ENCODE measurements around the gene METTL25B.

The METTL25B gene

DNA sequence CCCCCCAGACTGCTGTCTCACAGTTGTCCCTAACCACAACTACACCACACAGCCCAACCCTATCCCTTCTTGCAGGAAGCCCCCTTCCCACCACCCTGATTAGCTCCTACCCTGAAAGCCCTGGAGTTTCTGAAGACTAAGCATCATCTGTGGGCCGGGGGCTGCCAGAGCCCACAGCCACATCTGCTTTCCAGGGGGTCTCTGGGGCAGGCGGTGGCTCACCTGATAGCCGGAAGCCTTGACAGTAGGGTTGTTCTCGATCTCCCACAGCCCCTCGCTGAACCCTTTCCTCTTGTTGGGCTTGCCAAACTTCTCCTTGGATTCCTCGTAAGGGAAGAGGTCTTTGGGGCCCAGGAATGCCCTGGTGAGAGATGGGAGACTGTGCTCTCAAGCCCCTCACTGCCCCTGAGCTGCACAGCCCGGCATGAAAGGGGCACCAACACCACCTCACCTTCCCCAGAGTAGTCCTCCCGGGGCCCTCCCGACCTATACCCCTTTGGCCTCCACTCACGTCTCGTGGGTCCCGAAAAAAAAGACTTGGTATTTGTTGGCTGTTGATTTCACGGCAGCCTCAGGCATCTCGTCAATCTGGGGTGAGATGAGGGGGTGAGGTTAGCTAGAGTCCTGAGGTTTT is 16.6 kb downstream of the METTL25B start:
- FAIRE-seq (no peak), DNase-seq (ENCODE audit: insufficient read length, low spot score) (no peak)
- TF ChIP-seq SPI1 (IDR thresholded peaks at IDR 0.05; ENCODE audit: low read depth, low read length), result no peak
- no peak for TF ChIP-seq POU2F2 (IDR thresholded peaks at IDR 0.05; ENCODE audit: low read depth, low read length)
- no peak for TF ChIP-seq TAF1 (IDR thresholded peaks at IDR 0.05; ENCODE audit: low read depth, low read length)
- TF ChIP-seq POLR2A (IDR thresholded peaks at IDR 0.05; ENCODE audit: low read depth, low read length), result no peak
- TF ChIP-seq PAX5 (IDR thresholded peaks at IDR 0.05; ENCODE audit: insufficient read depth, low read length, severe bottlenecking), result no peak
- no peak for TF ChIP-seq POLR2AphosphoS5 (IDR thresholded peaks at IDR 0.05; ENCODE audit: low read depth, low read length)

DNA sequence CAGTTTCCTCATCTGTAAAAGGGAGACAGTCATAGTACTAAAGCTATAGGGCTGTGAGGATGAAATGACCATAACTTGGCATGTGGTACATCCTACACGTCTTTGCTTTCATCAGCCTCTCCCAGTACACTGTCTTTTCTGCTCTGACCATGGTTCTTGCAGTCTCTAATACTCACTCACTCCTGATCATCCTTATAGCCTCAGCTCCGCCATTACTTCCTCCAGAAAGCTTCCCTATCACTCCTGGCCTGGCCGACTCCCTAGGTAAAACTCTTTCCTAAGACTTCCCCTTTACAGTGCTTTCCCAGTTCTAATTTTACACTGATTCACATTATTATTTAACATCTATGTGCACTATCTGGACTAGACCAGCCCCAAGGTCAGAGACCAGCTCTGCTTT is 17.6 kb downstream of the METTL25B start:
- TF ChIP-seq SPI1 (IDR thresholded peaks at IDR 0.05; ENCODE audit: low read depth, low read length), result no peak
- TF ChIP-seq PAX5 (IDR thresholded peaks at IDR 0.05; ENCODE audit: insufficient read depth, low read length, severe bottlenecking), result no peak
- no peak for TF ChIP-seq TAF1 (IDR thresholded peaks at IDR 0.05; ENCODE audit: low read depth, low read length)
- no peak for TF ChIP-seq POU2F2 (IDR thresholded peaks at IDR 0.05; ENCODE audit: low read depth, low read length)
- no peak for TF ChIP-seq POLR2A (IDR thresholded peaks at IDR 0.05; ENCODE audit: low read depth, low read length)
- no peak for TF ChIP-seq POLR2AphosphoS5 (IDR thresholded peaks at IDR 0.05; ENCODE audit: low read depth, low read length)
- DNase-seq (ENCODE audit: insufficient read length, low spot score), result no peak
- FAIRE-seq, result no peak

DNA sequence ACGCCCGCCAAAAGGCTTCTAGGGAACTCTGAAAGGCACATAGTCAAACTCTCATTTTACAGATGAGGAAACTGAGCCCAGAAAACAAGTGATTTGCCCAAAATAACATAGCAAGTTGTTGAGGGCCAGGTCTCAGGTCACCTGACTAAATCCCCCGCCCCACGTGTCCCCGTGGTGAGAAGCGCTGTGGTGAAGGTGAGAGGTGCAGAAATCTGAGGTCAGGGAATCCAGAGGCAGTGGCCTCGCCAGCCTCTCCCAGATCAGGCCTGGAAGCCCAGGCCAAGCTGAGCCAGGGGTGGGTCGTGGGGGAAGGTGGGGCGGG is 18.1 kb downstream of the METTL25B start:
- TF ChIP-seq PAX5 (IDR thresholded peaks at IDR 0.05; ENCODE audit: insufficient read depth, low read length, severe bottlenecking) (no peak), POU2F2 (IDR thresholded peaks at IDR 0.05; ENCODE audit: low read depth, low read length) (no peak), POLR2A (IDR thresholded peaks at IDR 0.05; ENCODE audit: low read depth, low read length) (no peak), SPI1 (IDR thresholded peaks at IDR 0.05; ENCODE audit: low read depth, low read length) (no peak), POLR2AphosphoS5 (IDR thresholded peaks at IDR 0.05; ENCODE audit: low read depth, low read length) (no peak)
- FAIRE-seq (no peak), DNase-seq (ENCODE audit: insufficient read length, low spot score) (no peak)

DNA sequence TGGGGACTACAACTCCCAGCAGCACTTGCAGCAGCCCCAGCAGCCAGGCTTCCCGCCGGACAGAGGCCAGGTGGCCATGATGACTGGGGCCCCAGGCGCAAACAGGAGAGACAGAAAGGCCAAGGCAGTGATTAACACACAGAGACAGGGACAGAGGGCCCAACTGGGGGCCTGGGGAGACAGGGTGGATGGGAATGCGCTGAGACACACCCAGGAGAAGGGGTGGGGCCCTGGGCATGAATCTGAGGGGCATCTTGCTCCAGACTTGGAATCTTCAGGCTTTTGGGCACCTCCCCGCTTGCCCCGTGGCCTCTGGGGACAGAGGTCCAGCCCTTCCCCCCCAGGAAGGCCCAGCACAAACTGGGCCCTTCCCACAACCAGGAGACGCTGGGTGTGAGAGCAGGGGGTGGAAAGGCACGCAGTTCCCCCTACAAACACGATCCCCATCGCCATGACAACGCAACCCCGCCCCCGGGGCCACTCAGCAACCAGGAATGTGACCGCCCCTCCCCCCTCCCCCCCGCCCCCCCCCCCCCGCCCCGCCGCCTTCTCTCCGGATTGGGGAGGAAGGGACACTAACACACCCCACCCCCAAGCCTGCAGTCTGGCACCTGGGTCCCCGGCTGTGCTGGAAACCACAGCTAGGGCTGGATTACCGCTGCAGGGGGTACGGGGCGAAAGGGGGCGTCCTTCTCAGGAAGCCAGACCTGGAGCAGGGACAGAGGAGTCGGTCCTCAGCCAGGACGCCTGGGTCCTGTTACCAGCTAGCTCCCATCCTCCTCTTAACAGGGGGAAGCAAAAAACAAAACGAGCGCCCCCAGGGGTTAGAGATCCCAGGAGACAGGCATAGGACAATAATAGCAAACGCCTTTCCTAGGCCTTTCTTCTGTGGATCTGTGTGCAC is 18.7 kb downstream of the METTL25B start:
- peak; percentile 26; the same call in 1 of the 2 replicates for TF ChIP-seq POU2F2 (IDR thresholded peaks at IDR 0.05; ENCODE audit: low read depth, low read length)
- no peak for TF ChIP-seq PAX5 (IDR thresholded peaks at IDR 0.05; ENCODE audit: insufficient read depth, low read length, severe bottlenecking)
- TF ChIP-seq SPI1 (IDR thresholded peaks at IDR 0.05; ENCODE audit: low read depth, low read length), result no peak
- TF ChIP-seq TAF1 (IDR thresholded peaks at IDR 0.05; ENCODE audit: low read depth, low read length), result 0 out of 2 replicates have a peak, but pooled peaks have one; percentile 34
- peak; percentile 49 for DNase-seq (ENCODE audit: insufficient read length, low spot score)
- no peak for FAIRE-seq

DNA sequence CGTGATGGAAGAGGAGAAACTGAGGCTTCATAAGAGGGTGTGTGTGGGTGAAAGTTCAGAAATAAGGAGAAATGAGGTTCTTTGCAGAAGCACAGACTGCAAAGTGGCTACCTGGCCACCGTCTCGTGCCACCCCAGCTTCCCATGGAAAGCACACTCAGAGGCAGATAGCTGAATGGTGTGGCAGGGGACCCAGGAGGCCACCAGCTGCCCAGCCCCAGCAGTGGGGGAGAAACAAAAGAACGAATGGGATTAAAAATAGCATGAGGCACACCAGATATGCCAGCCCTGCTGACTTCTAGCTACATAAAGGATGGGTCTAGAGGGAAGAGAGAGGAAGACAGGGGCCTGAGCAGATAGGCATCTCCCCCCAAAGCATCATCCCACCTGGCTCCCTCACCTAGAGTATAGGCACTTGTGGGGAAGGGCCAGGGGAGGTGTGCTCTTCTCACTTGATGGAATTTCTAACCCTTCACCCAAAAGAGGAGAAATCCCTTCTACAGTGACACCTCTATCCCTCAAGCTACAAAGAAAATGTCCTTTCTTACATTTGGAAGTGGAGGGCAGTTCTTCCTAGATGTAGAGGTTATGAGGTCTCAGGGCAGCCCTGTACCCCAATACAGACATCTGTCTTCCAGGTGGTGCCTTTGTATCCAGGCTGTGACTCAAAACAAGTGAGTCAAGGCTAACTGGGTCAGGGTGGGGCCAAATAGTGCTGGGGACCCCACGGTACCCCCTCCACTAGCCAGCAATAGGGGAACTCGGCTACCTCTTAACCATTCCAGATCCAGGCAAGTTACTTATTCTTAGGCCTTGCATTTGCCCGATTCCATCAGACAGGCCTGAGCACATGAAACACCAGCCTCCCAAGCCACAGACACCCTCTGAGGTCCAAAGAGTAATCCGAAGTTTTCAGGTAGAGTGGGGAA is 19.7 kb downstream of the METTL25B start:
- no peak for FAIRE-seq
- TF ChIP-seq SPI1 (IDR thresholded peaks at IDR 0.05; ENCODE audit: low read depth, low read length) (no peak), POU2F2 (IDR thresholded peaks at IDR 0.05; ENCODE audit: low read depth, low read length) (no peak), POLR2A (IDR thresholded peaks at IDR 0.05; ENCODE audit: low read depth, low read length) (no peak), TAF1 (IDR thresholded peaks at IDR 0.05; ENCODE audit: low read depth, low read length) (no peak), POLR2AphosphoS5 (IDR thresholded peaks at IDR 0.05; ENCODE audit: low read depth, low read length) (no peak), PAX5 (IDR thresholded peaks at IDR 0.05; ENCODE audit: insufficient read depth, low read length, severe bottlenecking) (no peak)
- DNase-seq (ENCODE audit: insufficient read length, low spot score), result no peak

DNA sequence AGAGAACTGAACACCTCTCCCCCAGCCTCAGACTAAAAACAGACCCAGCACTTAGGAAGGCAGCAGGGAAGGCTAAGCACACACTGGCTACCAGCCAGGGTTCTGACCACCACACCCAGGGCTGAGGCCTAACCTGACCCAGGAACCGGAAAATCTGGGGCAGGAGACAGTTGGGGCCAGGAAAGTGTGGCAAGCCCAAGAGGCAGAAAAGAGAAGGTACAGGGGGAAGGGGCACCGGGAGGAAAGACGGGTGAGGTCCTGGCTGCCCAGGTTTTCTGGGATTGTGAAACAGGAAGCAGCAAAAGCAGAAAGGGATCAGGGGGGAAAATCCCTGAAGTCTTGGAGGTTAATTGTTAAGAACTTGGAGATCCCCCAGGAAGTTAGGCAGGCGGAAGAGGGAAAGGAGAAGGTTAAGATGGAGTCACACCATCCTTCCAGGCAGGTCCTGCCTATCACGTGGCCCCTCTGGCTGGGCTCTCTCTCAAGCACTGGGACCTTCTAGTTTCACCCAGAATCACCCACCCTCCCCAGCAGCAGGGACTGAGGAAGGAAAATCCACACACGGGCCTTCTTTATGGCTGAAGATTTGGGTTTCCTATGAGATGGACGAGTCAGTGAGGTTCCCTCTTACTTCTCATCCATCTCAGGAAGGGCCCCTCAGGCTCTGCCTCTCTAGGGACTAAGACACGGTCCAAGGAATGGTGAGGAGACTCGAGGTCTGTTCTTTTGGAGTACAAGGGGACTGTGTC is 20.6 kb downstream of the METTL25B start:
- DNase-seq (ENCODE audit: insufficient read length, low spot score), result no peak
- no peak for FAIRE-seq
- peak; percentile 36; the same call in 1 of the 2 replicates for TF ChIP-seq POLR2A (IDR thresholded peaks at IDR 0.05; ENCODE audit: low read depth, low read length)
- no peak; the same call in 1 of the 2 replicates for TF ChIP-seq POLR2AphosphoS5 (IDR thresholded peaks at IDR 0.05; ENCODE audit: low read depth, low read length)
- TF ChIP-seq PAX5 (IDR thresholded peaks at IDR 0.05; ENCODE audit: insufficient read depth, low read length, severe bottlenecking), result peak; percentile 15
- TF ChIP-seq SPI1 (IDR thresholded peaks at IDR 0.05; ENCODE audit: low read depth, low read length), result peak; percentile 37; the same call in 1 of the 2 replicates
- peak; percentile 60; the same call in 1 of the 2 replicates for TF ChIP-seq TAF1 (IDR thresholded peaks at IDR 0.05; ENCODE audit: low read depth, low read length)
- no peak for TF ChIP-seq POU2F2 (IDR thresholded peaks at IDR 0.05; ENCODE audit: low read depth, low read length)

DNA sequence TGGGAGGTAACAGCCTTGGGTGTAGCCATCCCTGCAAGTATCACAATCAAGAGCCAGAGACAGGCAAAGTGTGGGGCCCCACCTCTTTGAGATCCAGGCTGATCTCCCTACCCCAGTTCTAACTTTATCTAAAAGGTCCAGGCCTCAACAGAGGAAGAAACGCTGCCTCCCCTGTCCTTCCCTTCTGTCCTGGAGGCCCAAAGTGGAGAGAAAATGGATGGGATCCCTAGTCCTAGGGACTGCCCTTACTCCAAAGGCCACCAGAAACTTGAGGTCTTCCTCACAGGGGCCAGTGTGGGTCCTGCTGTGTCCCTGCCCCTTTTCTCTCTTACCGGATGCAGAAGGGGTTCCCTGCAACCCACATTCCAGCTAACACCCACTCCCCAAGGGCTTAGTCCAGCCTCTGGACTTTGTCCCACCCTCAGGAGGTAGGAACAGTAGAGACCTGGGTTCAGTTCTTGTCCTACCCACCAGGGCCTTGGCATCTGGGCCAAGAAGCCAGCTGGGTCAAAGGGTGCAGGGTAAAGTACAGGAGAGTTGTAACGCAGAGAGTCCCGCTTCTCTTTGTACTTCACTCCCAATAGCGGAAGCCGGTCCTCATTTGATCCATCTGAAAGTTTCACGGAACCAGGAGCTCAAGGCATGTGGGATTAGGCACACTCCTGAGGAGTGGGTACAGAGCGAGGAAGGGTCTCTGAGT is 21.3 kb downstream of the METTL25B start:
- FAIRE-seq (no peak), DNase-seq (ENCODE audit: insufficient read length, low spot score) (no peak)
- TF ChIP-seq PAX5 (IDR thresholded peaks at IDR 0.05; ENCODE audit: insufficient read depth, low read length, severe bottlenecking) (no peak), POU2F2 (IDR thresholded peaks at IDR 0.05; ENCODE audit: low read depth, low read length) (no peak), TAF1 (IDR thresholded peaks at IDR 0.05; ENCODE audit: low read depth, low read length) (no peak), POLR2AphosphoS5 (IDR thresholded peaks at IDR 0.05; ENCODE audit: low read depth, low read length) (0 out of 2 replicates have a peak, but pooled peaks have one; percentile 13)

DNA sequence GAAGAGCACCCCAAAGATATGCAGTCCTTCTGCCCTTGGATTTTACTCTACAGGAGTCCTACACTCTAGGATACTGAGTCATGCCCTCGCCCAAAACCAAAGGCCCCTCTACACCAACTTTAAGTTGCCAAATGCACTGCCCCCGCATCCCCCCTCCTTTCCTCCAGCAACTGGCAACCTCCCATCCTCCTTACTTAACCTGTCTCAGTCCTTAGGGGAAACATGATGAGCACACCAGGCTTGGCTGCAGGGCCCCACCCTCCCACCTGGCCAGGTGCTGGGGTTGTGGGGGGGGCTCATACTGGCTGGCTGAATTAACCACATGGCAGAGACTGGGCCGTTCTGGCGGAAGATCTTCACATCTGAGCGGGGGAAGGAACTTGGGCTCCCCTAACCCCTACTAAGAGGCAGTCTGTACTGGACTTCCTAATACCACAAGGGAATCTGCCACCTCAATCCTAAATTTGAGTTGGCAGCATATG is 22.0 kb downstream of the METTL25B start:
- FAIRE-seq (no peak), DNase-seq (ENCODE audit: insufficient read length, low spot score) (no peak)
- no peak for TF ChIP-seq POLR2A (IDR thresholded peaks at IDR 0.05; ENCODE audit: low read depth, low read length)
- TF ChIP-seq POLR2AphosphoS5 (IDR thresholded peaks at IDR 0.05; ENCODE audit: low read depth, low read length), result no peak
- TF ChIP-seq PAX5 (IDR thresholded peaks at IDR 0.05; ENCODE audit: insufficient read depth, low read length, severe bottlenecking), result no peak
- TF ChIP-seq SPI1 (IDR thresholded peaks at IDR 0.05; ENCODE audit: low read depth, low read length), result no peak
- no peak for TF ChIP-seq TAF1 (IDR thresholded peaks at IDR 0.05; ENCODE audit: low read depth, low read length)
- no peak for TF ChIP-seq POU2F2 (IDR thresholded peaks at IDR 0.05; ENCODE audit: low read depth, low read length)
